ENCODE measurements around the gene LRRC74B.

LRRC74B gene

DNA sequence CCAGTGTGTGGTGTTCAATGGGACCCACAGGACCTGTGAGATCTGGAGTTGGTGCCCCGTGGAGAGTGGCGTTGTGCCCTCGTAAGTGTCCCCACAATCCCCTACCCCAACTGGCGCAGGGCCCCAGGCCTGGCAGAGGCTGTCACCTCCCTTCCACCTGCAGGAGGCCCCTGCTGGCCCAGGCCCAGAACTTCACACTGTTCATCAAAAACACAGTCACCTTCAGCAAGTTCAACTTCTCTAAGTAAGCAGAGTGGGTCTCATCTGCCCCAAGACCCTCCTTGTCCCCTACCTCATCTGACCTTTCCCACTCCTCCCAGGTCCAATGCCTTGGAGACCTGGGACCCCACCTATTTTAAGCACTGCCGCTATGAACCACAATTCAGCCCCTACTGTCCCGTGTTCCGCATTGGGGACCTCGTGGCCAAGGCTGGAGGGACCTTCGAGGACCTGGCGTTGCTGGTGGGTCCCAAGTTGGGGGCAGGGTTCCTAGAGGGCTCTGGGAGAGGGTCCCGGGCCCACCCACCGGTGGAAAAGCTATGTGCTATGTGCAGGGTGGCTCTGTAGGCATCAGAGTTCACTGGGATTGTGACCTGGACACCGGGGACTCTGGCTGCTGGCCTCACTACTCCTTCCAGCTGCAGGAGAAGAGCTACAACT is 22.7 kb upstream of the LRRC74B start:
- ChIA-PET CTCF (no interaction called here), POLR2A (no interaction called here)
- DNase-seq (ENCODE audit: extremely low spot score): no peak
- TF ChIP-seq, protein P1, sequence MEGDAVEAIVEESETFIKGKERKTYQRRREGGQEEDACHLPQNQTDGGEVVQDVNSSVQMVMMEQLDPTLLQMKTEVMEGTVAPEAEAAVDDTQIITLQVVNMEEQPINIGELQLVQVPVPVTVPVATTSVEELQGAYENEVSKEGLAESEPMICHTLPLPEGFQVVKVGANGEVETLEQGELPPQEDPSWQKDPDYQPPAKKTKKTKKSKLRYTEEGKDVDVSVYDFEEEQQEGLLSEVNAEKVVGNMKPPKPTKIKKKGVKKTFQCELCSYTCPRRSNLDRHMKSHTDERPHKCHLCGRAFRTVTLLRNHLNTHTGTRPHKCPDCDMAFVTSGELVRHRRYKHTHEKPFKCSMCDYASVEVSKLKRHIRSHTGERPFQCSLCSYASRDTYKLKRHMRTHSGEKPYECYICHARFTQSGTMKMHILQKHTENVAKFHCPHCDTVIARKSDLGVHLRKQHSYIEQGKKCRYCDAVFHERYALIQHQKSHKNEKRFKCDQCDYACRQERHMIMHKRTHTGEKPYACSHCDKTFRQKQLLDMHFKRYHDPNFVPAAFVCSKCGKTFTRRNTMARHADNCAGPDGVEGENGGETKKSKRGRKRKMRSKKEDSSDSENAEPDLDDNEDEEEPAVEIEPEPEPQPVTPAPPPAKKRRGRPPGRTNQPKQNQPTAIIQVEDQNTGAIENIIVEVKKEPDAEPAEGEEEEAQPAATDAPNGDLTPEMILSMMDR (IDR thresholded peaks at IDR 0.05; ENCODE audit: control extremely low read depth, extremely low read depth, low read depth, missing control alignments): peak; percentile 4

DNA sequence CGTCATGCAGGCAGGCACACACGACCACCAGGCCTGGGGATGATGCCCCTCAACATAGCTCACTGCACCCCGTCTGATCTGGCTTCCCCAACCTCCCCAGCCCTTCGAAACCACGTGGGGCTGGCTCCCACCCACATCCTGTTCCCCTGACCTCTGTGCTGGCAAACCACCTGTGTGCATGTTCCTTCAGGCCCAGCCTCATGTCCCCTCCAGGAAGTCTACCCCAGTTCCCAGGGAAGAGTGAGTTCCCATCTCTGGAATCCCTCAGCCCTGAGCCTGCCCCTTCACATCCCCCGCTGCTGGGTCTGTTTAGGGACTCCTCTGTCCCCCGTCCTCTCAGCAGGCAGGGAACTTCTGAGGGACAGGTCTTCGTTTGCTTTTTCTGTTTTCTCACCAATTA is 20.5 kb upstream of the LRRC74B start:
- no peak for DNase-seq (ENCODE audit: extremely low spot score)
- TF ChIP-seq, protein P1 (IDR thresholded peaks at IDR 0.05; ENCODE audit: control extremely low read depth, extremely low read depth, low read depth, missing control alignments): no peak
- CTCF ChIA-PET: interaction anchor here (0.6 kb wide), 1 partner anchor 116 kb away, joined by 3 read pairs; no protein-coding TSS in a partner anchor
- POLR2A ChIA-PET: no interaction called here

DNA sequence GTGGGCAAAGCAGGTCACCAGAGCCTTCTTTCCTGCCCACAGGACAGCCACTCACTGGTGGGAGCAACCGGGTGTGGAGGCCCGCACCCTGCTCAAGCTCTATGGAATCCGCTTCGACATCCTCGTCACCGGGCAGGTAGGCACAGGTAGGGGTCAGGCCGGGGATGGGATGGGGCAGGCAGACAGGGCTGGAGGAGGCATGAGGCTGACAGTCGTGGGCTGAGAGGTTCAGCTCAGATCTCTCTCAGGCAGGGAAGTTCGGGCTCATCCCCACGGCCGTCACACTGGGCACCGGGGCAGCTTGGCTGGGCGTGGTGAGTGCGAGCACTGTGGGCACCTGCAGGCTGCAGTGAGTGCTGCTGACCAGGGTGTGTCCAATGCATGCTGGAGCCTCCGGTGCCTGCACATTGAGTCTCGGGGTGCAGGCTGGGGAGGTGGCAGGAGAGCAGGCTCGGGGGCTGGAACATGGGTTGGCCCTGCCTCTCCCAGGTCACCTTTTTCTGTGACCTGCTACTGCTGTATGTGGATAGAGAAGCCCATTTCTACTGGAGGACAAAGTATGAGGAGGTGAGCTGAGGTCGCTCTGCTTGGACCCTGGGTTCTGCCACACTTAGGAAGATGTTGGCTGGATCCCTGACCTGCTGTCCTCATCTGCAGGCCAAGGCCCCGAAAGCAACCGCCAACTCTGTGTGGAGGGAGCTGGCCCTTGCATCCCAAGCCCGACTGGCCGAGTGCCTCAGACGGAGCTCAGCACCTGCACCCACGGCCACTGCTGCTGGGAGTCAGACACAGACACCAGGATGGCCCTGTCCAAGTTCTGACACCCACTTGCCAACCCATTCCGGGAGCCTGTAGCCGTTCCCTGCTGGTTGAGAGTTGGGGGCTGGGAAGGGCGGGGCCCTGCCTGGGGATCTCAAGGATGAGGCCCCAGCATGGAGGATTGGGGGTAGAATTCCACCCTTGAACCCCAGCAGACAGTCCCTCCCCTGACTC is 19.7 kb upstream of the LRRC74B start:
- TF ChIP-seq, protein P1 (IDR thresholded peaks at IDR 0.05; ENCODE audit: control extremely low read depth, extremely low read depth, low read depth, missing control alignments): no peak
- CTCF ChIA-PET: interaction anchor here (0.6 kb wide), 1 partner anchor 116 kb away, joined by 3 read pairs; no protein-coding TSS in a partner anchor
- POLR2A ChIA-PET: no interaction called here
- no peak for DNase-seq (ENCODE audit: extremely low spot score)

DNA sequence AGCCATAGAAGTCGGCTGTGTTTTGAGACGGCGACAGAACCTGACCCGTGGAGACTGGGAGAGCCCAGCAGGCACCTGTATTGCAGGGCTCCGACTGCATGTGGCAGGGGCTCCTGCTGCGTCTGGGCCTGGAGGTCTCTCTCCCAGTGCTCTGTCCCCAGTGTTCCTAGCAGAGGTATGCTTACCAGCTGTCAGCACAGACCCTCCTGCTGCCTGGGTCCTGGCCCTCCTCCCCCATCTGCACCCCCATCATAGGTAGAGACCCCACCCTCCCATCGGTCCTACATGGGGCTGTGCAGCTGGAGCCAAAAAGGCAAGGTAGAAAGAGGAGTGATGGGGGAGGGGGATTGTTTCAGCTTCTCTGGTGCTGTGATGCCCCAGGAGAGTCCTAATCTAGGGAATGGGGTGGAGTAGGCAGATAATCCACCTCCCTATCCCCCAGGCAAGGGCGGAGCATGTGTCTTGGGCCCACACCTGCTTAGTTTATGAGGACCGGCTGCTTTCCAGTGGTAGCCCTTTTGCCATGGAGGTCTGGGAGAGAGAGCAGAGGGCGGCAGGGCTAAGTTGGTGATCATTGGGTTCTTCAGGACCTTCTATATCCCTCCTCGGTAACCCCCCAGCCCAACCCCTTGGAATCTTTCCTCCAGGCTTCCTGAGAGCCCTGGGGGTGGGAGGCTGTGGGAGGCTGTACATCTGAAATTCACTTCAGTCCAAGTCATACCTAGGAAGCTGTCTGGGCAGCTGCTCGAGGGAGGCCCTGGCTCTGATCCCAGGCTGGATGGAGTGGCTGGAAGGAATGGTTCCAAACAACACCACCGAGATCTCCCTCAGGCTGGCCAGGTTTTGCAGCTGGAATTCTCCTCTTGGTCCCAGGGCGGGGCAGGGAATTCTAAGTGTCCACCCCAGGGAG is 18.7 kb upstream of the LRRC74B start:
- DNase-seq (ENCODE audit: extremely low spot score): no peak
- CTCF ChIA-PET: no interaction called here
- POLR2A ChIA-PET: no interaction called here
- TF ChIP-seq, protein P1 (IDR thresholded peaks at IDR 0.05; ENCODE audit: control extremely low read depth, extremely low read depth, low read depth, missing control alignments): no peak

DNA sequence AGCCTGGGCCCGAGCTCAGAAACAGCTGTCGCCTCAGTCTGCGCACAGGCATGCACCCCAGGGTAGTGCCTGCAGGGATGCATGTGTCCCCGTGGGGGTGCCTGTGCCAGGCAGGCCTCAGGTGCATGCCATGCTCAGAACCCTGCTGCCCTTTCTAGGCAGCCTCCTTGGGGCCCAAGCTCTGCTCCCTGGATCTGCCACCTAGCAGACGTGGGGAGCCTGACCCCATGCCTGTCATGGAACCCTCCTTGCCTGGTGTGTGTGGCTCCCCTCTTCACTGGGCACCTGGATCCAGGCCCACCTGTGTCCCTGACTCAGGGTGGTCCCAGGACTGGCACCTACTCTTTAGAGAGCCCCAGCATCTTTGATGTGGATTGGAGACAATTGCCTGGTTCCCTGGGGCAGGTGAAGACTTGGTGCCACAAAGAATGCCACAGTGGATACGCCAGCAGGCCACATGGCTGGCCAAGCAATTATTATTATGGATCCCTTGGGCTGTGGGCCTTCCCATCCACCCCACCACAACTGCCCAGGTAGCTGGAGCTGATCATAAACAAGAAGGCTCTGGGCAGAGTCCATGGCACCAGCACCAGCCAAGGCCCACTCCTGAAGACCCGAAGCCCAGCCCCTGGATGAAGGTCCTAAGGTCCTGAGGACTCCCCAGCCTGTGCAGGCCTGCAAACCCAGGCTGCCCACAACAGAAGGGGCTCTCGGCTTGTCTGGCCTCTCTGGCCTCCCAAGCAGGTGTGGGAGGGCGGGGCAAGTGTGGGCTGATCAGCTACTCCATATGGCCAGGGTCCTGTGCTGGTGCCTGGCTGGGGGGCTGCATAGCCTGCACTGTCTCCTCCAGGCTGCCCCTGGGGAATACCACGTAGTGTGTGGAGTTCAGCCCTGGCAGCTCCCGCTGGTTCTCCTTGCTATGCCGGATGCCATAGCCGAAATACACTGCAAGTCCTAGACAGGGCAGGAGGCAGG is 17.2 kb upstream of the LRRC74B start:
- DNase-seq (ENCODE audit: extremely low spot score): no peak
- ChIA-PET CTCF (interaction anchor here (0.8 kb wide), 1 partner anchor 8 kb away, joined by 3 read pairs; no protein-coding TSS in a partner anchor), POLR2A (no interaction called here)
- TF ChIP-seq, protein P1 (IDR thresholded peaks at IDR 0.05; ENCODE audit: control extremely low read depth, extremely low read depth, low read depth, missing control alignments): no peak

All from GM10248 (cell line).